ENCODE results near the gene ALKAL2.
A peak's percentile ranks its signal among the peaks of the same experiment; 100 is the strongest.

The ALKAL2 gene

GRCh38 chr2:269356-270030, 18.4 kb downstream of the ALKAL2 start:
- no peak for DNase-seq

DNA sequence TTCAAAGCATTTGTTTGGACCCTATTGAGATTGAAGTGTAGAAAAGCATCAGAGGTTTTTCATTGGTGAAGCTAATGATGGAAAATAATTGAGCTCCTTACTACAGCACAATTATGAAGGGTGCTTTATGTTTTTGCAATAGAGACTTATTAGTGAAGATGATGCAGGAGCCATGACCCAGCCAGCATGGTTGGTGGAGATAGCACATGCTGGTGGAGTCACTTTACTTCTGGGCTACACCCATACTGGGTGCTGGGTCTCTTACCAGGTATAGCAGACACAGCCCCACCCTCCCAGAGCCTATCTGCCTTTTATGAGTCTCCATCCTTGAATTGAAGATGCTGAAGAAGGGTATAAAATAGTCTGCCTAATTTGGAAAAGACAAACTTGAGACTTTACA, 19.6 kb downstream of the ALKAL2 start:
- DNase-seq, result no peak

- peak; percentile 96 for DNase-seq
These were observed 23.1 kb downstream of the ALKAL2 start, which contains the start of gene ACP1 for GRCh38 chr2:264493-265468. TSS of gene ACP1 (plus strand) at chr2:264947. CDS start at chr2:264965, 18 bp downstream.

- DNase-seq, result peak; percentile 71
These were observed 24.0 kb downstream of the ALKAL2 start, which contains the start of gene SH3YL1 for GRCh38 chr2:263774-264492. TSS of gene SH3YL1 (minus strand) at chr2:264032. CDS start at chr2:263984, 48 bp downstream.

DNA sequence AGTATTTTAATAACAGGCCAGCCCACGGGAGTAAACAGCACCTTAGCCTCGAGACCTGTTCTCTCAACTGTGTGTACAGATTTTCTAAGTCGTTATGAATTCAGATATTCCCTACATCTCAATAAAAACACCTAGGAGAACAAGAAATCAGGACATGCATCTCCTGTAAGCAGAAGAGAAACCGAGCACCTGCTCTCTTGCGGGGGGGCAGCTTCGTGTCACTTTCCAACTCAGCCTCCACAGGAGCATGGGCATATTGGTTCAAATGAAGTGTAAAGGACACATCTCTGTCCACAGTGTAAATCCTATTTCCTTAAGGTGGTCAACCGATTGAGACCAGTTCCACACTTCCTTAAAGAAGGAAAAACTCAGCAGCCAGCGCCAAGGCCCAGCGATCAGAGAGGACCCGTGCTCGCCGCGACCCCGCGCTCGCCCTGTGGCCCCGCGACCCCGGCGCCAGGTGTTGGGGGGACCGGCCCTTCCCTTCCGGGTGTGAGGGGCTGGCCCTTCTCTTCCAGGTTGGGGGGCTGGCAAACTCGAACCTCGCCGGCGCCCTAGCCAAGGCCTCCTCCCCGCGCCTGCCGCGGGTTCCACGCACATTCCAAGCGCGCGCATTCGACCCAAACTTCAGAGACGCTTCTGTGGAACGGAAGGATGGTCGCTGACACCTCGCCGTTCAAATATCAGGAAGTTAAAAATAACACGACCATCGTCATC, 24.7 kb downstream of the ALKAL2 start:
- DNase-seq, result no peak

DNA sequence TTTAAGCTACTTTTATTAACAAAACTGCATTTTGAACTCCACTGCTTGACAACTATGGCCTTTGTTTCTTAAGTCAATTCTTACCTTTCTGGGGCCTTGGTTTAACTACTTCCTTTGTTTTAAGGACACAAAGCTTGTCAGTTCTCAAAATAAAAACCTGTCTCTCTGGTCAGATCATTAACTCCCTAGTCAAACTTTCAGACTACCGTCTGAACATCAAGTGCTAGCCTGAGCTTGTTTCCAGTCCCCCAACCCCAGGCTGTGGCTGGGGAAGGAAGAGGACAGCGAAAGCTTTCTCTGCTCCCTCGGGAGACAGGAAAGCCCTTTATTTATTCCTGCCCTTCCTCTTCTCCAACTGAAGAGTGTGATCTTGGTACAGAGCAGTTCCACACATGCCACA, 25.8 kb downstream of the ALKAL2 start:
- DNase-seq, result no peak

DNA sequence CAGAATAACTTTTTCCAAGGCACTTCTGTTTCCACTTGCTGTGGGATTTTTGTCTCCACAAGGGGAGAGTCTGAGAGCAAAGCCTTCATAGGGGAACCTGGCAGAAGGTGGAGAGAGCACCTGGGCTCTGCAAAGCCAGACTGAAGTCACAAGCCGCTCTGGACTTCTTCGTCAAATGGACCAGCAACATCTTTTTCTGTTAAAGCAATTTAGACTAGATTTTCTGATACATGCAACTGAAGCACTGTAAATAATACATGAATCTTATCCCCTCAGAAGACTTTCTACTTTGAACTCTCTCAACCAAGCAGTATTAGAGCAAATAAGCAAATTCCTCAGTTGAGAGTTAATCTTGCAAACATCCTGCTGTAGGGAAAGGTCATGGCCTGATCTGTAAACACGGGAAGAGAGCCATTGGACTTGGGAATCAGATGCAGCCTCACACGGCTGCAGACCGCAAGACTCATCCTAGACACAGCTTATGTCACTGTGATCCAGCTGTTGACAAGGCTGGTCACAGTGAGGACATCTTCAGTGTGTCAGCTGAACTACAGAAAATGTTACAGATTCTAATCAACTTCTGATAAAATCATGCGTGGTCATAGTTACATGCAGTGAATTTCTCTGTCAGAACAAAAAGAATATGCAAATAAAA, 27.3 kb downstream of the ALKAL2 start:
- DNase-seq, result no peak

DNA sequence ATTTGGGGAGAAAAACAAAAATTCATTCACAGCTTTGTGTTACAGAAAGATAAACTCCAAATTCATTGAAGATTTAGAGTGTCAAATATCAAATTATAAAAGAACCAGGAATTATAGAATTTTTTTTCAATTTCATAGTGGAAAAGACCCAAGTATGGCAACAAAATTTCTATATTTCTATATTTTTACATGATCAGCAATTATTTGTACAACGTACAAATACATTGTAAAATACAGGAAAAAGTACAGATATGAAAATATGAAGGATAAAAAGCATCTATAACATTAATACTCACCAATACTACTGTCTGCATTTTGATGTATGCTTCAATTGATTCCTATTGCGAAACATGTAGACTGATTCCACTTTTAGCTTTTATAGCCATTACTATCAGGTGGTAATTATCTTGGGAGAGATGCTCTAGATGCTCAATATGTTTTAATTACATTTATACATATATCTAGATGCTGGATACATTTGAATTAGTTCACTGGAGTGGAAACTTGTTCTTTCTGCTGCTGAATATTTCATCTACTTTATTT, 28.0 kb downstream of the ALKAL2 start:
- DNase-seq, result no peak

DNA sequence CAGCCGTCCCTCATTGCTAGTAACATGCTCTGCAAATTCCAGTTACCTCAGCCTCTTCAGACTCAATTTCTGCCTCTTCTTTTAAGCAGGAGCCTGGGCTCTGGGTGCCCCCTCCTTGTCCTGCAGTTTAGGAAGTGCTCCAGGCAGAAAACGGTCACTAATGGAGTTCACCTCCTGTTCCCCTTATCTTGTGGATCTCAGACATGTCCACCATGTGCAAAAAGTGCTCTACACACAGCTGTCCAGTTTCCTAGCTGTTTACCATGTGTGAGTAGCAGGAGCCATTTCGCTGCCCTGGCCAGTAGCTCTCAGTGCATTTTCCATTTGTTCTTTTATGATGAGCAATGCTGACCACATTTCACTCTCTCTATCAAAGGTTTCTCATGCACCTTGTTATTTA, 29.0 kb downstream of the ALKAL2 start:
- no peak for DNase-seq

DNA sequence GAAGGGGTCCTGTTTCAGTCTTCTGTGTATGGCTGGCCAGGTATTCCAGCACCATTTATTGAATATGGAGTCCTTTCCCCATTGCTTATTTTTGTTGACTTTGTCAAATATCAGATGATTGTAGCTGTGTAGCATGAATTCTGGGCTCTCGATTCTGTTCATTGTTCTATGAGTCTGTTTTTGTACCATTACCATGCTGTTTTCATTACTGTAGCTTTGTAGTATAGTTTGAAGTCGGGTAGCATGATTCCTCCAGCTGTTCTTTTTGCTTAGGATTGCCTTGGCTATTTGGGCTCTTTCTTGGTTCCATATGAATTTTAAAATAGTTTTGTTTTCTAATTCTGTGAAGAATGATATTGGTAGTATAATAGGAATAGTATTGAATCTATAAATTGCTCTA, 30.0 kb downstream of the ALKAL2 start:
- no peak for DNase-seq

- no peak for DNase-seq
These were observed 30.5 kb downstream of the ALKAL2 start for GRCh38 chr2:257429-257828.

DNA sequence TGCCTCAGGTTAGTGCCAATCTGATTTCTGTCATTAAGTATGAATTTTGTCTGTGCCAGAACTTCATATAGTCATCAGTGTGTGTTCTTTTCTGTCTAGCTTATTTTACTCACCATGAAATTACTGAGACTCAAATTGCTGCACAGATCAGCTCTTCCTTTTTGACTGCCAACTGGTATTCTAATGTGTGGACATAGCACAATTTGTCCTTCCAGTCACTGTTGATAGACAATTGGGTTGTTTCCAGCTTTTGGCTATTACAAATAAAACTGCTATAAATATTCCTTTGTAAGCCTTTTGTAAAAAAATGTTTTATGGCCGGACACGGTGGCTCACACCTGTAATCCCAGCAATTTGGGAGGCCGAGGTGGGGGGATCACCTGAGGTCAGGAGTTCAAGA, 31.8 kb downstream of the ALKAL2 start:
- no peak for DNase-seq

DNA sequence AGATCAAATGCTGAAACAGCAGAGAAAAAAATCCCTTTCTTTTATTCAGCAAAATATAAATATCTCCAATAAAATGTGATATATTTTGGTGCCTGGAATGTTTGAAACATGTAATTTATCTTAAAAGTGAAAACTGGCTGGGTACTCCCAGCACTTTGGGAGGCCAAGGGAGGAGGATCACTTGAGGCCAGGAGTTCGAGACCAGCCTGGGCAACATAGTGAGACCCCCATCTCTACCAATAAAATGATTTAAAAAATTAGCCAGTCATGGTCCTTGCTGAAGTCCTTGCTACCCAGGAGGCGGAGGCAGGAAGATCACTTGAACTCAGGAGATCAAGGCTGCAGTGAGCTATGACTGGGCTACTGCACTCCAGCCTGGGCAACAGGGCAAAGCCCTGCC, 32.7 kb downstream of the ALKAL2 start:
- no peak for DNase-seq

- DNase-seq, result no peak
These were observed 33.6 kb downstream of the ALKAL2 start for GRCh38 chr2:254241-254640.

GRCh38 chr2:253202-253638, 34.7 kb downstream of the ALKAL2 start:
- no peak for DNase-seq

- DNase-seq, result no peak
These were observed 35.8 kb downstream of the ALKAL2 start for GRCh38 chr2:252001-252602.

DNA sequence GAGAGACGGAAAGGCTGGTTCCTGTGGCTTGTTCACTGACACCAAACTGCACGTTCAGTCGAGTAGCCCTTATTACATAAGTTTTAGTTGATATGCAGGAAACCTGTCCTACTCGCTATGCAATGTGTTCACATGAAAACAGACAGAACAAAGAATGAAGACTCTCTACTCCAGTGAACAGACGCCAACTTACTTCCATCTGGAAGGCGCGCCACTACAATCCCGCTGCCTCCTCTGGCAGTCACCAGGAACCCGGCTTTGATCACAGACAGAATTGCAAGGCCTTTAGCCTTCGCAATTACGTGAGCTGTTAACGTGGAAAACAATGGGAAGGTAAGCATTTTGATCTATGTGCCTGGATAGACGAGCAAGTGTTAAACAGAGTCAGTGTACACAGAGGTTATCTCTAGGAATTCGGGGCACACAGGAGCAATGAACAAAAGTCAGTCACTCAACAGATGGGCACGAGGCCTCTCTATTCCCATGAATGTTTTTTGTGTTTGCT, 38.3 kb downstream of the ALKAL2 start:
- DNase-seq, result no peak

- DNase-seq, result no peak
These were observed 39.2 kb downstream of the ALKAL2 start for GRCh38 chr2:248724-249123.

DNA sequence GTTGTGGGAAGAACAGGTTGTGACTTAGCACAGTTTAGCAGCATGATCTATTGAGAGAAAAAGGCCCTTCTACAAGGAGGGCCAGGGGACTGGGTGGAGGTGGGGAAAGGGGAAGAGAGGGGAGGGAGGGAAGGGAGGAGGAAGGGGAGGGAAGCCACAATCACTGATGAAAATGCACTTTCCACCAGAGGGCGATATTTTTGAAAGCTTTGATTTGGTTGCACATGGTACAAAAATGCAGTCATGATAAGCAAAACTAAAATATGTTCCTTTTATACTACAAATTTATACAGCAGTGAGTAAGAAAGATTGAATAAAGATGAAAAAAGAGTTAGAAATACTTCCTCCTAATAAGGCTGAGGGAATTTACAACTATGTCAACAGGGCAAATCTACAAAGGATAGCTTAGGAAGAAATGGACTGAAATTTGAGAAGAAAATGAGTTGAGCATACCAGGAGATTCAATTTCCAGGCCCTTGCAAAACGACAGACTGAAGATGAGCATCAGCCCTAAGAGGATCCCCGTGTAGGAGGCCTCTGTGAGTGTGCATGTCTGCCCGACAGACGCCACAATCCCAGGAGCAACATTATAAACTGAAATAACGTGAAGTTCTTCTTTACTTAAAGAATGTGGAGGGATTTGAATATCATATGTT, 41.3 kb downstream of the ALKAL2 start:
- peak; percentile 29 for DNase-seq

DNA sequence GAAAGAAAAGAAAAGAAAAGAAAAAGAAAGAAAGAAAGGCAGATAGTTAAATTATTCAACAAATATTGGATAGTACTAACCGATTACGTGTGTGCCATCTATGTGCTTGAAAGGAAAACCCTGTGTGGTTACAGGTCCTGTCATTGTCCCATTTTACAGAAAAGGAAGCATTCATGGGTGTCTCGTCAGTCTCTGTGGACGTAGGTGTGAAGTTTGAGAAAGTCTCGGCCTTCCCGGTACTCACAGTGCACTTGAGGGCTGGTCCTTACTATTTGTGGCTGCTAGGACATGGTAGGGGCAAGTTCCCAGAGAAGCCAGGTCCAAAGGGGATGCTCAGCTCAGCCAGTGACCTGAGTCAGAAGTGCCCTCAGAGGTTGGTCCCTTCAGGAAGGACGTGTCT, 43.3 kb downstream of the ALKAL2 start:
- no peak for DNase-seq

Data from central memory CD4-positive, alpha-beta T cell (primary cell).